ENCODE measurements around the gene IFITM5.

GRCh38 chr11:252666-253065 is 46.7 kb downstream of the IFITM5 start:
- TF ChIP-seq POLR2A (IDR thresholded peaks at IDR 0.05; ENCODE audit: low read depth, low read length) (no peak), RCOR1 (IDR thresholded peaks at IDR 0.05; ENCODE audit: insufficient replicate concordance, low read length) (no peak), CTCF (conservative IDR thresholded peaks at IDR 0.05; ENCODE audit: low read depth, low read length) (no peak), USF2 (IDR thresholded peaks at IDR 0.05; ENCODE audit: low read depth, low read length) (no peak), MXI1 (IDR thresholded peaks at IDR 0.05; ENCODE audit: borderline replicate concordance, low read depth, low read length) (no peak), MAFK (IDR thresholded peaks at IDR 0.05; ENCODE audit: low read depth, low read length) (no peak), RAD21 (IDR thresholded peaks at IDR 0.05; ENCODE audit: low read length) (no peak), ELK1 (IDR thresholded peaks at IDR 0.05; ENCODE audit: borderline replicate concordance, low read depth, low read length) (no peak), CHD1 (IDR thresholded peaks at IDR 0.05; ENCODE audit: low read depth, low read length) (no peak)
